HCT116 (cell line): ENCODE results near the gene COL4A1. TPM values are rescaled to one million over a fixed set of nuclear protein-coding genes. Genes with fewer than 3 reads are reported as not detected.

Experiments
- ATAC-seq: fragments of 200-7000 bp; cut with Tn5 transposase; 2 replicates; pipeline ENCODE4 v1.9.1; 2020; ENCODE audit warnings: mild to moderate bottlenecking, moderate library complexity
- BruUV-seq: library from RNA; stranded (reverse); fragments of 400-500 nt; replicated peaks from 2 replicates; lab custom pipeline; 2021; lab: Mats Ljungman, UMichigan
- CTCF ChIA-PET: fragments of 300-600 bp; sonication (Branson Sonifier 250); formaldehyde crosslinking; loops from one replicate; lab custom pipeline; 2021; ENCODE audit warnings: antibody characterized with exemption; lab: Charles Lee
- POLR2A ChIA-PET: fragments of 300-600, 350-600 bp; sonication (Branson Sonifier 250); formaldehyde crosslinking; loops from one replicate; lab custom pipeline; 2021; ENCODE audit warnings: antibody characterized with exemption; lab: Charles Lee
- RAD21 ChIA-PET, 2 experiments: fragments of 300-600 bp; sonication (Branson Sonifier 250); formaldehyde crosslinking; loops; one replicate each; lab custom pipeline; 2023; ENCODE audit warnings: low total read pairs in 2 of 2; ENCODE audit not compliant: uncharacterized antibody in 2 of 2, unreplicated experiment in 2 of 2, low non-redundant PET in 1 of 2; lab: Charles Lee
- DNase-seq: peaks from one replicate; pipeline ENCODE4 v3.0.0-alpha.2; 2010; ENCODE audit warnings: low read depth, low spot score
- H2AFZ ChIP-seq: fragments of 200-600 bp; shearing (Covaris generic), sonication (generic); 2 replicates; pipeline ENCODE4 v1.6.1; 2017; ENCODE audit warnings: low read depth, mixed run types, mixed read lengths, antibody characterized with exemption, low read length; ENCODE audit not compliant: poor library complexity, severe bottlenecking
- H3K27ac ChIP-seq: 2 replicates; pipeline ENCODE4 v1.5.1; 2012; ENCODE audit warnings: low read depth, low read length
- H3K27me3 ChIP-seq: fragments of 200-600 bp; sonication (generic); 2 replicates; pipeline ENCODE4 v1.6.1; 2016; ENCODE audit warnings: mixed run types, low read length, mixed read lengths; ENCODE audit not compliant: insufficient read depth
- H3K36me3 ChIP-seq, 2 experiments: fragments of 200-500 bp in 1 of 2; fragments of 200-600 bp in 1 of 2; sonication (Bioruptor generic) in 1 of 2; sonication (generic) in 1 of 2; 2 replicates each; pipeline versions ENCODE4 v1.5.1 to v1.6.1; 2014 to 2016; ENCODE audit warnings: low read length in 2 of 2, inconsistent platforms in 1 of 2, mixed read lengths in 1 of 2, mixed run types in 1 of 2; ENCODE audit not compliant: insufficient read depth in 2 of 2, control insufficient read depth in 1 of 2
- H3K4me1 ChIP-seq, 2 experiments: fragments of 200-600 bp in 1 of 2; sonication (generic) in 1 of 2; 2 replicates each; pipeline versions ENCODE4 v1.5.1 to v1.6.1; 2012 to 2017; ENCODE audit warnings: low read length in 2 of 2, inconsistent platforms in 1 of 2, mild to moderate bottlenecking in 1 of 2, mixed read lengths in 1 of 2, mixed run types in 1 of 2, moderate library complexity in 1 of 2; ENCODE audit not compliant: insufficient read depth in 2 of 2, control insufficient read depth in 1 of 2
- H3K4me2 ChIP-seq: fragments of 200-600 bp; sonication (generic); 2 replicates; pipeline ENCODE4 v1.6.1; 2017; ENCODE audit warnings: mixed run types, low read length, mixed read lengths
- H3K4me3 ChIP-seq, 2 experiments: fragments of 200-600 bp in 1 of 2; sonication (generic) in 1 of 2; replicated peaks in 1 of 2; 2 replicates each; pipeline ENCODE4 v1.5.1; 2011 to 2016; ENCODE audit warnings: low read length in 2 of 2, control low read depth in 1 of 2, low read depth in 1 of 2, mild to moderate bottlenecking in 1 of 2, mixed read lengths in 1 of 2, mixed run types in 1 of 2
- H3K79me2 ChIP-seq: fragments of 200-600 bp; sonication (generic); 2 replicates; pipeline ENCODE4 v1.6.1; 2017; ENCODE audit warnings: mild to moderate bottlenecking, mixed run types, low read length, moderate library complexity, mixed read lengths; ENCODE audit not compliant: insufficient read depth
- H3K9ac ChIP-seq: fragments of 200-600 bp; sonication (generic); 2 replicates; pipeline ENCODE4 v1.6.1; 2016; ENCODE audit warnings: low read length, mixed read lengths
- H3K9me2 ChIP-seq: fragments of 200-600 bp; sonication (generic), shearing (Covaris generic); 2 replicates; pipeline ENCODE4 v1.6.1; 2017; ENCODE audit warnings: mixed run types, mild to moderate bottlenecking, moderate library complexity; ENCODE audit not compliant: insufficient read depth
- H3K9me3 ChIP-seq, 2 experiments: fragments of 200-500 bp in 1 of 2; fragments of 200-600 bp in 1 of 2; sonication (Bioruptor generic) in 1 of 2; sonication (generic) in 1 of 2; 2 replicates each; pipeline ENCODE4 v1.6.1; 2014 to 2017; ENCODE audit warnings: low read length in 2 of 2, mixed read lengths in 2 of 2, inconsistent platforms in 1 of 2, low read depth in 1 of 2, mild to moderate bottlenecking in 1 of 2, mixed run types in 1 of 2, moderate library complexity in 1 of 2; ENCODE audit not compliant: control insufficient read depth in 1 of 2, insufficient read depth in 1 of 2
- H4K20me1 ChIP-seq: fragments of 200-600 bp; sonication (generic), shearing (Covaris generic); 2 replicates; pipeline ENCODE4 v1.6.1; 2017; ENCODE audit warnings: mixed run types, mild to moderate bottlenecking, moderate library complexity; ENCODE audit not compliant: insufficient read depth
- ATF3 ChIP-seq: IDR thresholded peaks from 2 replicates; pipeline ENCODE4 v1.6.1; 2012
- CBX3 ChIP-seq: IDR thresholded peaks from 2 replicates; pipeline ENCODE4 v1.6.1; 2012; ENCODE audit warnings: low read depth
- EGR1 ChIP-seq: IDR thresholded peaks from 2 replicates; pipeline ENCODE4 v1.6.1; 2012; ENCODE audit warnings: low read depth
- FOSL1 ChIP-seq: IDR thresholded peaks from 2 replicates; pipeline ENCODE4 v1.6.1; 2012; ENCODE audit warnings: low read depth
- RAD21 ChIP-seq: IDR thresholded peaks from 2 replicates; pipeline ENCODE4 v1.6.1; 2012; ENCODE audit warnings: low read depth, mild to moderate bottlenecking
- TCF7L2 ChIP-seq: IDR thresholded peaks from 2 replicates; pipeline ENCODE4 v1.7.0; 2011; ENCODE audit warnings: borderline replicate concordance, inconsistent platforms; ENCODE audit not compliant: insufficient read depth, insufficient read length; ENCODE audit errors: extremely low read depth
- YY1 ChIP-seq: IDR thresholded peaks from 2 replicates; pipeline ENCODE4 v1.6.1; 2011; ENCODE audit warnings: low read length, low read depth, moderate library complexity, mild to moderate bottlenecking; ENCODE audit not compliant: insufficient replicate concordance; ENCODE audit errors: extremely low read depth
- ZBTB33 ChIP-seq: IDR thresholded peaks from 2 replicates; pipeline ENCODE4 v1.6.1; 2011; ENCODE audit warnings: mild to moderate bottlenecking, low read length, moderate library complexity; ENCODE audit not compliant: insufficient replicate concordance; ENCODE audit errors: extremely low read depth
- ZNF274 ChIP-seq: fragments of 200-500 bp; sonication (Bioruptor generic); IDR thresholded peaks from 2 replicates; pipeline ENCODE4 v1.6.1; 2014; ENCODE audit warnings: mild to moderate bottlenecking, low read depth, low read length, inconsistent platforms
- intact Hi-C: fragments of 100-400 bp; cut with micrococcal nuclease; formaldehyde crosslinking; loops from 2 replicates; pipeline ENCODE4 v1.10.0; 2022
- total RNA-seq: library from RNA; stranded (reverse); gene quantifications from one replicate; pipeline ENCODE4 v1.2.1, GENCODE V29; 2021; ENCODE audit not compliant: unreplicated experiment
- TF ChIP-seq, protein P1 (sequence below): IDR thresholded peaks from 2 replicates; pipeline ENCODE4 v1.6.1; 2012; ENCODE audit warnings: low read depth

Gene COL4A1
- total RNA-seq, 1 experiment from 2014 or later: 0.57 TPM

DNA sequence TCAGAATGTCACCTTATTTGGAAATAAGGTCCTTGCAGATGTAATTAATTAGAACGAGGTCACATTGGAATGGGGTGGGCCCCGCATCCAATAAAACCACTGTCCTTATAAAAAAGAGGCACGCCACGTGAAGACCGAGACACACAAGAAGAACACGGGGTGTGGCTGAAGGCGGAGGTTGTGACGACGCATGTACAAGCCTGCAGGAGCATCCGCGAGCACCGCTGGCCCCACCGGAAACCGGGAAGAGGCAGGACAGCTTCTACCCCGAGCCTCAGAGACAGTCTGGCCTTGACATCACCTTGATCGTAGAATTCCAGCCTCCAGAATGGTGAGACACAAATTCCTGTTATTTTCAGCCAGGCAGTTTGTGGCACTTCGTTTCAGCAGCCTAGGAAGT is 177.9 kb downstream of the COL4A1 start:
- ChIA-PET RAD21 (no interaction called here), POLR2A (no interaction called here), CTCF (no interaction called here)
- H3K4me1 ChIP-seq: peaks cover 0 to 10% of the 10 kb centered on the region in 2 experiments; a peak in 1 of 4 replicates
- H4K20me1 ChIP-seq: no peaks in the 10 kb centered on the region
- BruUV-seq: no TSS peak
- H3K9ac ChIP-seq: no peak overlapping the region
- intact Hi-C loops: no loop called here
- no peaks in the 10 kb centered on the region for H3K36me3 ChIP-seq
- H3K4me3 ChIP-seq: no peak overlapping the region
- no peaks in the 10 kb centered on the region for H3K79me2 ChIP-seq
- no peak overlapping the region for H3K27ac ChIP-seq
- H3K9me3 ChIP-seq: no peaks in the 10 kb centered on the region
- H3K9me2 ChIP-seq: no peaks in the 10 kb centered on the region
- no peaks in the 10 kb centered on the region for H3K27me3 ChIP-seq
- DNase-seq (no peak), ATAC-seq (no peak)
- no peak overlapping the region for H3K4me2 ChIP-seq
- TF ChIP-seq ZNF274 (no peak), CBX3 (no peak), ATF3 (no peak), ZBTB33 (no peak), FOSL1 (no peak), RAD21 (no peak), TCF7L2 (no peak), EGR1 (no peak), YY1 (no peak)
- TF ChIP-seq, protein P1, sequence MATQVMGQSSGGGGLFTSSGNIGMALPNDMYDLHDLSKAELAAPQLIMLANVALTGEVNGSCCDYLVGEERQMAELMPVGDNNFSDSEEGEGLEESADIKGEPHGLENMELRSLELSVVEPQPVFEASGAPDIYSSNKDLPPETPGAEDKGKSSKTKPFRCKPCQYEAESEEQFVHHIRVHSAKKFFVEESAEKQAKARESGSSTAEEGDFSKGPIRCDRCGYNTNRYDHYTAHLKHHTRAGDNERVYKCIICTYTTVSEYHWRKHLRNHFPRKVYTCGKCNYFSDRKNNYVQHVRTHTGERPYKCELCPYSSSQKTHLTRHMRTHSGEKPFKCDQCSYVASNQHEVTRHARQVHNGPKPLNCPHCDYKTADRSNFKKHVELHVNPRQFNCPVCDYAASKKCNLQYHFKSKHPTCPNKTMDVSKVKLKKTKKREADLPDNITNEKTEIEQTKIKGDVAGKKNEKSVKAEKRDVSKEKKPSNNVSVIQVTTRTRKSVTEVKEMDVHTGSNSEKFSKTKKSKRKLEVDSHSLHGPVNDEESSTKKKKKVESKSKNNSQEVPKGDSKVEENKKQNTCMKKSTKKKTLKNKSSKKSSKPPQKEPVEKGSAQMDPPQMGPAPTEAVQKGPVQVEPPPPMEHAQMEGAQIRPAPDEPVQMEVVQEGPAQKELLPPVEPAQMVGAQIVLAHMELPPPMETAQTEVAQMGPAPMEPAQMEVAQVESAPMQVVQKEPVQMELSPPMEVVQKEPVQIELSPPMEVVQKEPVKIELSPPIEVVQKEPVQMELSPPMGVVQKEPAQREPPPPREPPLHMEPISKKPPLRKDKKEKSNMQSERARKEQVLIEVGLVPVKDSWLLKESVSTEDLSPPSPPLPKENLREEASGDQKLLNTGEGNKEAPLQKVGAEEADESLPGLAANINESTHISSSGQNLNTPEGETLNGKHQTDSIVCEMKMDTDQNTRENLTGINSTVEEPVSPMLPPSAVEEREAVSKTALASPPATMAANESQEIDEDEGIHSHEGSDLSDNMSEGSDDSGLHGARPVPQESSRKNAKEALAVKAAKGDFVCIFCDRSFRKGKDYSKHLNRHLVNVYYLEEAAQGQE: no peak
- H2AFZ ChIP-seq: no peak overlapping the region
